Ovary (tissue), 3 donors: ENCODE data around the gene PRDX5.

ENCODE experiments used
- EP300 ChIP-seq: sonication (generic); formaldehyde crosslinking; IDR thresholded peaks from one replicate; pipeline ENCODE4 v1.6.1; 2017; ENCODE audit warnings: antibody characterized with exemption
- POLR2A ChIP-seq: fragments of 450-650 bp; IDR thresholded peaks from one replicate; pipeline ENCODE4 v1.6.1; 2017; ENCODE audit warnings: antibody characterized with exemption, mild to moderate bottlenecking, moderate library complexity
- TF ChIP-seq, protein P1 (sequence below), 3 donors: fragments of 450-650 bp in 2 of 3; fragments of 200-600 bp in 1 of 3; IDR thresholded peaks; one replicate each; pipeline versions ENCODE4 v1.5.1 to v1.8.0; 2016 to 2022; ENCODE audit warnings: antibody characterized with exemption in 3 of 3, mild to moderate bottlenecking in 1 of 3
- donor health status: DM: no; HTN: no; CAD: no.

DNA sequence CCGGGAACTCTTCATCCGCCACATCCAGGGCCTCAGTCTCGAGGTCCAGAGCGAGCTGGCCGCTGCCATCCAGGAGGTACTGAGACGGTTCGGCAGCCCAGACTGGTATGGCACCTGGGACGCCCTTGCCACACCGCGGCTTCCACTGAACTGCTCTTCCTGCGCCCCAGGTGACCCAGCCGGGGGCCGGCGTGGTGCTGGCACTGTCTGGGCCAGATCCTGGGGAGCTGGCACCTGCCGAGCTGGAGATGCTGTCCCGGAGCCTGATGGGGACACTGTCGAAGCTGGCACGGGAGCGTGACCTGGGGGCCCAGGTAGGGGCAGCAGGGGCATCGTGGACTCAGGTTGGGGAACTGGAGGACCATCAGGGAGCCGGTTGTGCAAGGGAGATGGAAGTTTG lies 23.5 kb downstream of the PRDX5 start:
- TF ChIP-seq, protein P1, sequence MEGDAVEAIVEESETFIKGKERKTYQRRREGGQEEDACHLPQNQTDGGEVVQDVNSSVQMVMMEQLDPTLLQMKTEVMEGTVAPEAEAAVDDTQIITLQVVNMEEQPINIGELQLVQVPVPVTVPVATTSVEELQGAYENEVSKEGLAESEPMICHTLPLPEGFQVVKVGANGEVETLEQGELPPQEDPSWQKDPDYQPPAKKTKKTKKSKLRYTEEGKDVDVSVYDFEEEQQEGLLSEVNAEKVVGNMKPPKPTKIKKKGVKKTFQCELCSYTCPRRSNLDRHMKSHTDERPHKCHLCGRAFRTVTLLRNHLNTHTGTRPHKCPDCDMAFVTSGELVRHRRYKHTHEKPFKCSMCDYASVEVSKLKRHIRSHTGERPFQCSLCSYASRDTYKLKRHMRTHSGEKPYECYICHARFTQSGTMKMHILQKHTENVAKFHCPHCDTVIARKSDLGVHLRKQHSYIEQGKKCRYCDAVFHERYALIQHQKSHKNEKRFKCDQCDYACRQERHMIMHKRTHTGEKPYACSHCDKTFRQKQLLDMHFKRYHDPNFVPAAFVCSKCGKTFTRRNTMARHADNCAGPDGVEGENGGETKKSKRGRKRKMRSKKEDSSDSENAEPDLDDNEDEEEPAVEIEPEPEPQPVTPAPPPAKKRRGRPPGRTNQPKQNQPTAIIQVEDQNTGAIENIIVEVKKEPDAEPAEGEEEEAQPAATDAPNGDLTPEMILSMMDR (IDR thresholded peaks at IDR 0.05), result no peak
- TF ChIP-seq EP300 (no peak), POLR2A (no peak)
